ENCODE data around the gene ATP5F1D.

The ATP5F1D gene

DNA sequence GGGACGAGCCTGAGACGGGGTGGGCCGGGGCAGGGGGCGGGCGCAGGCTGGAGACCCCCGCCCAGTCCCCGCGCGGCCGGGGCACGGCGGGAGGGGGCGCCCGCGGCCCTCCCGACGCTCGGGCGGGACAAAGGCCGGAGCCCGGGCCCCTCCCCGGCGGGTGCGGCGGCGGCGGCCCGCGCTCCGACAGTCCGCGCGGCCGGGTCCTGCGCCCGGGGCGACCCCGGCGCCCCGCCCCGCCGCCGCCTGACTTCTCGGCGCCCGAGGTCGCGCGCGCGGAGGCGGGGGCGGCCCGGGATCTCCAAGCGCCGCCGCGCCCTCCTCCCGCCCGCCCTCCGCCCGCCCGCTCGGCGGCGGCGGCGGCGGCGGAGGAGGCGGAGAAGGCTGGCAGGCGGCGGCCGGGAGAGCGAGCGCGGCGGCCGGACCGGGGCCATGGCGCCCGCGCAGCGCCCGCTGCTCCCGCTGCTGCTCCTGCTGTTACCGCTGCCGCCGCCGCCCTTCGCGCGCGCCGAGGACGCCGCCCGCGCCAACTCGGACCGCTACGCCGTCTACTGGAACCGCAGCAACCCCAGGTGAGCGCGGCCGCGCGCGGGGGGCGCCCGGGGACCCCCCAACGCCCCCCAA lies 44.3 kb downstream of the ATP5F1D start, which contains the start of gene EFNA2:
Gene EFNA2 (plus strand): TSS at position 137 of the 624 bp plus-strand sequence. CDS start 296 bp downstream, at position 433.
- DNase-seq (ENCODE audit: low read depth): peak; percentile 60
- H3K27me3 ChIP-seq (replicated peaks; ENCODE audit: control insufficient read depth, insufficient read depth, low read length): peaks cover 50% of the 10 kb centered on the region
- no peak within 1 kb of the TSS for H3K9ac ChIP-seq (ENCODE audit: low read length)
- no peaks in the 10 kb centered on the region for H3K4me1 ChIP-seq (ENCODE audit: control insufficient read depth, insufficient read depth, low read length)
- H3K9me3 ChIP-seq (ENCODE audit: control insufficient read depth, low read length): no peaks in the 10 kb centered on the region
- H3K4me3 ChIP-seq (ENCODE audit: low read length): no peak within 1 kb of the TSS
- no peaks in the 10 kb centered on the region for H3K36me3 ChIP-seq (ENCODE audit: control insufficient read depth, insufficient read depth, low read length, severe bottlenecking)

DNA sequence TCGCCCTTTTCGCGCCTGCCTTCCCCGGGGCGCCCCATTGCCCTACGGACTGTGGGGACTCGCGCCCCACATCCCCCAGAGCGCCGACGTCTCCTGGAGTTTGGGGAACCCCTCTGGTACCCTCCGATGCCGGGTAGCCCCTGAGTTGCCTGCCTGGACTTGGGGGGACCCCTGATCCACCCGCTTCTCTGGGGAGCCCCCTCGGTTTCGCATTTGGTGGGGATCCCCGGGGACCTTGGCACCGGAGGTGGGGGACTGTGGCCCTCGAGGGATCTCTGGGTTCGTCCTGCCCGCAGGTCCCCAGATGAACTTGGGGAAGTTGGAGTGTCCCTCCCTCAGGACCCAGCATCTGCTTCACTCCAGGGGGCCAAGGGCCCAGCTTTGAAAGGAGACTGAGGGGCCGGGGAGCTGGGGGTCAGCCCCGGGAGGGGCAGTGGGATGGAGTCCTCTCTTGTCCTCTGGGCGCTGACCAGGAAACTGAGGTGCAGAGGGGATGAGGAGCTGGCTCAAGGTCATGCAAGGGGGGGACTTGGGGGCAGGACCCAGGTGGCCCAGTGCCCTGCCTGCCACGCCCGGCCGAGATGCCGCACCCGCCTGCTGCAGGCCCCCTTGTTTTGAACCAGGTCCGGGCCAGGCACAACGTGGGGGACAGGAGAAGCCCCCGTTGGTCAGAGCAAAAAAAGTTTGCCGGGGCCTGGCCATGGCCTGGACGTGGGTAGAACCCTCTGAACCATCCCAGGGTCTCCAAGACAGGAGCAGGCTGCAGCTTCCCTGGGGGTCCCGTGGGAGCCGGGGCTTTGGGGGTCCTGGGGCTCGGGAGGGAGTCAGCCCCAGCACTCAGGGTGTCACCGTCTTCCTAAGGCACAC lies 45.2 kb downstream of the ATP5F1D start:
- Histone ChIP-seq H3K36me3 (ENCODE audit: control insufficient read depth, insufficient read depth, low read length, severe bottlenecking) (no peaks in the 10 kb centered on the region), H3K9ac (ENCODE audit: low read length) (no peak overlapping the region), H3K27me3 (replicated peaks; ENCODE audit: control insufficient read depth, insufficient read depth, low read length) (peaks cover 52% of the 10 kb centered on the region), H3K4me1 (ENCODE audit: control insufficient read depth, insufficient read depth, low read length) (no peaks in the 10 kb centered on the region), H3K9me3 (ENCODE audit: control insufficient read depth, low read length) (no peaks in the 10 kb centered on the region), H3K4me3 (ENCODE audit: low read length) (no peak overlapping the region)
- no peak for DNase-seq (ENCODE audit: low read depth)

- no peak overlapping the region for H3K9ac ChIP-seq (ENCODE audit: low read length)
- H3K9me3 ChIP-seq (ENCODE audit: control insufficient read depth, low read length): no peaks in the 10 kb centered on the region
- H3K4me3 ChIP-seq (ENCODE audit: low read length): no peak overlapping the region
- no peaks in the 10 kb centered on the region for H3K4me1 ChIP-seq (ENCODE audit: control insufficient read depth, insufficient read depth, low read length)
- peaks cover 60% of the 10 kb centered on the region for H3K27me3 ChIP-seq (replicated peaks; ENCODE audit: control insufficient read depth, insufficient read depth, low read length)
- H3K36me3 ChIP-seq (ENCODE audit: control insufficient read depth, insufficient read depth, low read length, severe bottlenecking): no peaks in the 10 kb centered on the region
- peak; percentile 62 for DNase-seq (ENCODE audit: low read depth)
Measured at GRCh38 chr19:1287354-1288225, 46.0 kb downstream of the ATP5F1D start.

- H3K36me3 ChIP-seq (ENCODE audit: control insufficient read depth, insufficient read depth, low read length, severe bottlenecking): no peaks in the 10 kb centered on the region
- no peaks in the 10 kb centered on the region for H3K4me1 ChIP-seq (ENCODE audit: control insufficient read depth, insufficient read depth, low read length)
- no peak overlapping the region for H3K9ac ChIP-seq (ENCODE audit: low read length)
- no peak overlapping the region for H3K4me3 ChIP-seq (ENCODE audit: low read length)
- peaks cover 63% of the 10 kb centered on the region for H3K27me3 ChIP-seq (replicated peaks; ENCODE audit: control insufficient read depth, insufficient read depth, low read length)
- no peaks in the 10 kb centered on the region for H3K9me3 ChIP-seq (ENCODE audit: control insufficient read depth, low read length)
- DNase-seq (ENCODE audit: low read depth): no peak
Measured at GRCh38 chr19:1288226-1288612, 46.7 kb downstream of the ATP5F1D start.

- no peaks in the 10 kb centered on the region for H3K36me3 ChIP-seq (ENCODE audit: control insufficient read depth, insufficient read depth, low read length, severe bottlenecking)
- H3K9me3 ChIP-seq (ENCODE audit: control insufficient read depth, low read length): no peaks in the 10 kb centered on the region
- H3K27me3 ChIP-seq (replicated peaks; ENCODE audit: control insufficient read depth, insufficient read depth, low read length): peaks cover 64% of the 10 kb centered on the region
- H3K9ac ChIP-seq (ENCODE audit: low read length): no peak overlapping the region
- H3K4me1 ChIP-seq (ENCODE audit: control insufficient read depth, insufficient read depth, low read length): no peaks in the 10 kb centered on the region
- no peak for DNase-seq (ENCODE audit: low read depth)
- H3K4me3 ChIP-seq (ENCODE audit: low read length): no peak overlapping the region
Measured at GRCh38 chr19:1288833-1289685, 47.5 kb downstream of the ATP5F1D start.

DNA sequence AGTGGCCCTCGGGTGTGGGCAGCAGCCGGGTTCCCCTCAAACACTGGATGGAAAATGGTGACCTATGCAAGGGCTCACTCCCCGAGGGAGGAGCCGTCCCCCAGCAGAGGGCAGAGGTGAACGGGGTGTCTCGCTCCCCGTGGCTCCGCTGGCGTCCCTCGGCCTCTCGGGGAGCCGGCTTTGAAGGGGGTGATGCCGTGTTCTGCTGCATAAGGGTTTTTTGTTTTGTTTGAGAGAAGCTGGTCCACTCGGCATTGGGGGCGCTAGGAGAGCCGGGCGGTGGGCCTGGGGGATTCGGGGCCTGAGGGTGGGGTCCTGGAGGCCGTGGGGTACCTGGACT lies 48.1 kb downstream of the ATP5F1D start:
- H3K4me1 ChIP-seq (ENCODE audit: control insufficient read depth, insufficient read depth, low read length): no peaks in the 10 kb centered on the region
- DNase-seq (ENCODE audit: low read depth): no peak
- no peaks in the 10 kb centered on the region for H3K9me3 ChIP-seq (ENCODE audit: control insufficient read depth, low read length)
- H3K36me3 ChIP-seq (ENCODE audit: control insufficient read depth, insufficient read depth, low read length, severe bottlenecking): no peaks in the 10 kb centered on the region
- H3K9ac ChIP-seq (ENCODE audit: low read length): no peak overlapping the region
- H3K27me3 ChIP-seq (replicated peaks; ENCODE audit: control insufficient read depth, insufficient read depth, low read length): peaks cover 64% of the 10 kb centered on the region
- H3K4me3 ChIP-seq (ENCODE audit: low read length): no peak overlapping the region

GRCh38 chr19:1290196-1290702 lies 48.7 kb downstream of the ATP5F1D start:
- peaks cover 61% of the 10 kb centered on the region for H3K27me3 ChIP-seq (replicated peaks; ENCODE audit: control insufficient read depth, insufficient read depth, low read length)
- no peak for DNase-seq (ENCODE audit: low read depth)
- H3K4me3 ChIP-seq (ENCODE audit: low read length): no peak overlapping the region
- H3K36me3 ChIP-seq (ENCODE audit: control insufficient read depth, insufficient read depth, low read length, severe bottlenecking): no peaks in the 10 kb centered on the region
- H3K9me3 ChIP-seq (ENCODE audit: control insufficient read depth, low read length): no peaks in the 10 kb centered on the region
- H3K9ac ChIP-seq (ENCODE audit: low read length): no peak overlapping the region
- H3K4me1 ChIP-seq (ENCODE audit: control insufficient read depth, insufficient read depth, low read length): no peaks in the 10 kb centered on the region

DNA sequence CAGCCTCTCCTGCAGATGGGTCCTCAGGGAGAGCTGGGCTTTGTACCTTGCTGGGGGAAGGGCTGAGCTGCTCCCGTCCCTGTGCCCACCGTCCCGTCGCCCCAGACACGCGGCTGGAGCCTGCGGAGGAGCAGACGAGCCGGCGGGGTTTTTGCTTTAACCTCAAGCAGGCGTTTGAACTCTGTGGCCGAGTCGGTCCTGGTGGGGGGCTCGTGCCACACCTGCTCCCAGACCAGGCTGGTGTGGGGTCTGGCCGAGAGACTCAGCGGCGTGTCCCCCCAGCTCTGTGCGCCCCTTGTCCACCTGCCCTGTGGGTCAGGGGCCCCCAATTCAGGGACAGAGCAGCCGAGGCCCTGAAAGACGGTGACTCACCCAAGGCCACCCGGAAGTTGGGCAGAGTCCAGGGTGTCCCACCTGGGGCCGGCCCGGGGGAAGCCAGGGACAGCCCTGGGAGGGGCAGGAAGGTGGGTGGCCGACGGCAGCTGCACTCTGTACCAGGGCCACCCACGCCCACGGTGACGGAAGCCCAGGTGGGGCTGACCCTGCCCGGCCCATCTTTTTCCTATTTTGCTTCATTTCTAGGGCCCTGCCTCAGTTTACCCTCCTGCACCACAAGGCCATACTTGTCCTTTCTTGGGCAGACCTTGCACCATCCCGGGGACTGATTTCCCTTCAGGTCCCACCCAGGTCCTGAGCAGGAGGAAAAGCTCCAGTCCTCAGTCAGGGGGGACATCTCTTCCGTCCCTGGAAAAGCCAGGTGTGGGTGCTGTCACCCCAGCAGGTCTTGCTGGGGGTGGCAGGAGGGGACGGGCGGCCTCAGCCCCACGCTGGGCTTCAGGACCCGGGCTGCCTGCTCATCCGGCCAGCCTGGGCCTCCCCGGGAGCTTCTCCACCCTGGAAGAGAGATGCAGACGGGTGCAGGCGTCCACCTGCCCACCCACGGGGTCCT lies 49.4 kb downstream of the ATP5F1D start:
- Histone ChIP-seq H3K9ac (ENCODE audit: low read length) (no peak overlapping the region), H3K9me3 (ENCODE audit: control insufficient read depth, low read length) (no peaks in the 10 kb centered on the region), H3K36me3 (ENCODE audit: control insufficient read depth, insufficient read depth, low read length, severe bottlenecking) (no peaks in the 10 kb centered on the region), H3K4me3 (ENCODE audit: low read length) (no peak overlapping the region), H3K27me3 (replicated peaks; ENCODE audit: control insufficient read depth, insufficient read depth, low read length) (peaks cover 61% of the 10 kb centered on the region), H3K4me1 (ENCODE audit: control insufficient read depth, insufficient read depth, low read length) (no peaks in the 10 kb centered on the region)
- DNase-seq (ENCODE audit: low read depth): no peak

DNA sequence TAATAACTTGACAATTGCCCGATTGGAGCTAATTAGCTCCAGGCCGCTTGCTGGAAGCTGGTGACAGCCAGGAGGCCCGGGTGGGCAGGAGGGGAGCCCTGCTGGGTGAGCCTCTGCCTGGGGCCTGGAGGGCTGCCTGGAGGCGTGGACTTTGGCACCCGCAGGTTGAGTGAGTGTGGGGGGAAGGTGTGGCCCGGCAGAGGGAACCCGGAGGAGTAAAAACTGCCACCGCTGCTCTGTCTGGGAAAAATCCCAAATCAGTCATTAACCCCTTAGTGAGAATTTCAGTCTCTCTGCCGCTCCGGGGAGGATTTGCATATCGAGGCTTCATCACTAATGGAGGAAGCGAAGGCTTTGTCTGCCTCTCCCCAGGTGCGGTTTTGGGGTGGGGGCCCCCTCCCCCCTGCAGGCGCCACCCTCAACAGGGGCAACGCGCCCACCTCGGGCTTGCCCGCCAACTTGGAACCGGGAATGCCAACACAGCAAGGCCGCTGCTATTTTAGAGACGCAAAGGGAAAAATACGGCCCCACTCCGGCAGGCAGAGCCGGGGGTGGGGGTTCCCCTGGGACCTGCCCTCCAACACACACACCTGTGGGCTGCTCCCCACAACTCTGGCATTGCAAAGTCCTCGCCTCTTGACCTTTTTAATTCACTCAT lies 50.3 kb downstream of the ATP5F1D start:
- Histone ChIP-seq H3K4me3 (ENCODE audit: low read length) (no peak overlapping the region), H3K36me3 (ENCODE audit: control insufficient read depth, insufficient read depth, low read length, severe bottlenecking) (no peaks in the 10 kb centered on the region), H3K27me3 (replicated peaks; ENCODE audit: control insufficient read depth, insufficient read depth, low read length) (peaks cover 56% of the 10 kb centered on the region), H3K9ac (ENCODE audit: low read length) (no peak overlapping the region), H3K4me1 (ENCODE audit: control insufficient read depth, insufficient read depth, low read length) (no peaks in the 10 kb centered on the region), H3K9me3 (ENCODE audit: control insufficient read depth, low read length) (no peaks in the 10 kb centered on the region)
- no peak for DNase-seq (ENCODE audit: low read depth)

Data from adipocyte (in vitro differentiated cells).